NCI-H2107 treated with DMSO at 0.1 percent for 48 hours (cell line): ENCODE data around the gene TRIM47.

Experiments
- DNase-seq: peaks from one replicate; lab custom pipeline; 2025; ENCODE audit not compliant: unreplicated experiment; lab: John Stamatoyannopoulos, UW

Gene TRIM47

DNA sequence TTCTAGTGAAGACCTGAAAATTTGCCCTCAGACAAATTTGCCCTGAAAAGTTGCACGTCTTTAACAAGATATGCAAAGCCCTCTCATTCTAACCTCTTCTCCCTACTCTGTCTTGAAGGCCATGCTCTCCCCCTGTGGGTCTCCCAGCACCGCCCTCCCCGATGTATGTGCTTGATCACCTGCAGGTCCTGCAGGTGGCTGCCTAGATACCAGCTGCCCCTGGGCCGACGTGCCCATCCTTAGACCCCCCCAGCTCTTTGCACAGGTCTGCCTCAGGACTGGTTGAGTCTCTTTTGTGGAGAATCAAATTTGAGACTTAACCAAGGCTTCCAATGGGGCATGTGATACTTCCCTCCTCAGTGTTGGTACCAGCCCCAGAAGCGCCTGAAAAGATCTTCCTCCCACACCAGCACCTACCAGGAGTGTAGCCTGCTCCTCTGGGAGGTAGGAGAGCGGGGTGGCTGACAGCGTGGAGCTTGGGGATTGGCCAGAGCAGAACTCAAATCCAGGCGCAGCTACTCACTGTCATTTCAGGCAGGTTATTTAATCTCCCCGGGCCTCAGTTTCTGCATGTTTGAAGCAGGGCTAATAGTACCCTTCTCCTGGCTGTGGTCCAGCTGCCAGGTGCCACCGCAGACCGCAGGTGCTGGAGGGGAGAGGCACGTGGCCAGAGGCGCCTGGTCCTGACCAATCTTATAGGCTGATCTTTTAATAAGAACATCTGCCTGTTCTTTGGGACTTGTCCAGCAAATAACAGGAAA lies 30.9 kb upstream of the TRIM47 start:
- DNase-seq = peak; percentile 96

DNA sequence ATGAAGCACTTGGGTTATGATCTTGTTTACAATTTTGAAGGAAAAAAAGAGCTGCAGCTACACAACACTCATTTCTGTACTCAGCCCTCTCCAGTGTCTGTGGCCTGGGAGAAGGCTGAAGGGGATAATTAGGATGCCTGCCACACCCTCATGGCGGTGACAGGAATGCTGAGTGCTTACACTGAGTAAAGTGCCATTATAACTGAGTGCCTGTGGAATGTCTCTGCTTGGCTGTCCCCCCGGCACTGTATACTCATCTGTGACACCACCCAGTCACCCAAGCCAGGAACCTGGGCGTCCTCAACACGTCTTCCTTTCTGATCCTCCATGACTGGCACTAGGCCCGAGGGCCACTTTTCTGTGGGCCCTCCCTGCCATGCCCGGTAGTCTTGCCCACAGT lies 29.8 kb upstream of the TRIM47 start:
- DNase-seq = peak; percentile 94

DNA sequence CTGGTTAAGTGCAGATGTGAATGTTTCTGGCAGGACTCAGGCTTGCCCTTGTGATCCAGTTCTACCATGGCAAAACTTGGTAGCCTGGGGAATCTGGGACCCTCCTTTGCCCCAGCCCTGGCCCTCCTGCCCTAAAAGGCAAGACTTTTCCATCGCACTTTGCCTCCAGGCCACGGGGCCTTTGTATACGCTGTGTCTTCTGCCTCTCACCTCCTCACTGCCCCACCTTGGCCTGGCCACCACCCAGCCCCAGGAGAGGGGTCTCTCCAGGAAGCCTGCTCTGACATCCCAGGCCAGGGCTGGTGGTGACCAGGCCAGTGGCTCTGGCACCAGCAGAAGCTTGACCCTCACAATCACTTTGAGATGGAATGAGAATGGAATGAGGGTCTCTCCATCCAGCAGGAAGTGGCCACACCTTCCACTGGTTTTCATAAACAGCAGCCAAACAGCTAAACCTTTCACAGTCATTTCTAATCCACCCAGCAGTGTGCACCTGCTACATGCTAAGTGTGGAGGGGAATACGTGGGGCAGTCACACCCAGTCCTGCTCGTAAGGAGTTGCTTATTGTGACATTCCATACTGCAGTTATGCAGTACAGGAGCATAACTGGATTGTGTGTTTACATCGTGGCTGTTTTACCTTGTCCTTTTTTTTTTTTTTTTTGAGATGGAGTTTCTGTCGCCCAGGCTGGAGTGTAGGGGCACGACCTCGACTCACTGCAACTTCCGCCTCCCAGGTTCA lies 27.9 kb upstream of the TRIM47 start:
- DNase-seq = no peak

DNA sequence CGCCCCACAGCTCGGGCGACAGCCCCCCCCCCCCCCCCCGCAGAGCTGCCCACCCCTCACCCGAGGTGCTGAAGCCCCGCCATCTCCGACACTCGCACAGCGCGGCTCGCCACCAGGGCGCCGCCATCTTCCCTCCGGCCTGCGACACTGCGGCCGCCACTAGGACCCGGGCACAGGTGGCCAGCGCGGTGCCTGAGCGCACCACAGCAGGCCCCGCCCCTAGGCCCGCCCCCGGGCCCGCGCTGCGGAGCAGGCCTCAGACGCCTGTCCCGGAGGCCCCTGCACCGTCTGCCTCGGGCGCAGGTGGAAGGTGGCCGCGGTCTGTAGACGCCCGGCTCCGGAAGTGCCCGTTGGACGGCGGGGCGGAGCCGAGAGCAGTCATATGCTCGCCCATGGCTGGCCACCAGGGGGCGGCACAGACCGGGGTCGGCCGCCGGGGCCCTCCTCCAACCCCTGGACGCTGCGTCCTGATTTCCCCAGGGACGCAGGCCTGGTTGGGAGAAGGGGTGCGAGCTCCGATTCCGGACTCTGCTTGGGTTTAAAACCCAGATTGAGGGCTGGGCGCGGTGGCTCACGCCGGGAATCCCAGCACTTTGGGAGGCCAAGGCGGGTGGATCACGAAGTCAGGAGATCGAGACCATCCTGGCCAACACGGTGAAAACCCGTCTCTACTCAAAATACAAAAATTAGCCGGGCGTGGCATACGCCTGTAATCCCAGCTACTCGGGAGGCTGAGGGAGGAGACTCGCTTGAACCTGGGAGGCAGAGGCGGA lies 26.6 kb upstream of the TRIM47 start, which contains the start of gene MRPL38:
Gene MRPL38, minus strand, starts transcription at position 136 of the 773 bp plus-strand sequence. Its CDS starts 9 bp downstream, at position 127.
- peak; percentile 90 for DNase-seq

DNA sequence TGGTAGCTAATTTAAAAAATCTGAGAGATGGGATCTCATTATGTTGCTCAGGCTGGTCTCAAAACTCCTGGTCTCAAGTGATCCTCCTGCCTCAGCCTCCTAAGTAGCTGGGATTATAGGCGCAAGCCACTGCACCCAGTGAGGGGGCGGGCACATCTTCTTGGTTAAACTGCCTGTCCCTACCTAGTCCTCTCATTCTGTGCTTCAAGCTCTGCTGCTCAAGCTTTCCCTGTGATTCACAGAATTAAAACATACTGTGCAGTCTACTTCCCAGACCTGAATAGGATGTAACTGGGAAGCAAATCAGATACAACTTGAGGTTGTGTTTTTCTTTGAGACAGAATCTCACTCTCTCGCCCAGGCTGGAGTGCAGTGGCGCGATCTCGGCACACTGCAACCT lies 24.0 kb upstream of the TRIM47 start:
- DNase-seq = no peak

DNA sequence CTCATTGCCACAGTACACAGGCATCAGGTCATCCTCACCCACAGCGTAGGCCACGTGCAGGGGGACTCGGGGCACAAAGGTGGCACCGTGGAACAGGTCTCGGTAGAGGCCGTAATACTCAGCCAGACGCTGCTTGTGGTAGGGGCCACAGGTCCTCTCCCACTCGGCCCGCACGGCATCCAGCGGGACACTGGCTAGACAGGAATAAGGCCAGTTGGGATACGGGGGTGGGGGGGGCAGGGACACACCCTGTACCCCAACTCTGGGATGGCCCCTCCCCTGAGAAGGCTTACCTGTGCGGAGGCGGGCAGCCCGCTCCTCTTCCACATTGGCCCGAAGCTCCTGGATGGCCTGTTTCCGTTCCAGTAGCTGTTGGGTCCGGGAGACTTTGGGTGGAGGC lies 23.3 kb upstream of the TRIM47 start:
- DNase-seq = no peak

DNA sequence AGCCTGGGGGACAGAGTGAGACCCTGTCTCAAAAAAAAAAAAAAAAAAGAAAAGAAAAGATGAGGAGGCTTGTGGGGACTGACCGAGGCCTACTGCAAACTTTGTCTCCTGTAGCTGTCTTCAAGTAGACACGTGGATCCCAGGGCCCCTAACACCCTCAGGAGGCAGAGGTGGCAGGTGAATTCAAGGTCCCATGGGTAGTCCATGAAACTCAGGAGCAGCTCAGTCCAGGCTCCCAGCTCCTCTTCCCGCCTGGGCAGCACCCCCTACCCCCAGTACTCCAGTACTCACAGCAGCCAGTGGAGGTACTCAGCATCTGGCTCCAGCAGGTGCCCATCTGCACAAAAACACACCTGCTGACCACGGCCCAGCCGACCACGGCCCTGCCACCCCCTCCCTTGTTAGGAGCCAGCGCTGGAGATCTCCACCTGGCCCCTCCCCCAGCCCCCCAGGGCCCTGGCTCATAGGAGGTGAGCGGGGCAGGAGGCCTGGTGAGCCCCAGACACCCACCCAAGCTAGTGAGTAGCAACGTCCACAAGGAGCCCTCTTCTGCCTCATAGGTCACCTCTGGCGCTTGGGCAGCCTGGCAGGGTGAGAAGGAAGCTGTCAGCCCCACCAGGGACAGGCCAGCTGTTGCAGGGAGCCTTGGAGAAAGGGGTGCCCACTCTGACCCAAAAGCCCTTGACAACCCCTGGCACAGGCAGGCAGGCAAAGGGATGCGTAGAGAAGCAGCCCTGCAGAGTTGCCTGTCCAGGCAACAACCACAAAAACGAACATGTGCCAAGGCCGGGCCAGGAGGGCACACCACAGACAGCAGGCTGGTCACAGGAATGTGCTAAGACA lies 22.5 kb upstream of the TRIM47 start:
- no peak for DNase-seq

DNA sequence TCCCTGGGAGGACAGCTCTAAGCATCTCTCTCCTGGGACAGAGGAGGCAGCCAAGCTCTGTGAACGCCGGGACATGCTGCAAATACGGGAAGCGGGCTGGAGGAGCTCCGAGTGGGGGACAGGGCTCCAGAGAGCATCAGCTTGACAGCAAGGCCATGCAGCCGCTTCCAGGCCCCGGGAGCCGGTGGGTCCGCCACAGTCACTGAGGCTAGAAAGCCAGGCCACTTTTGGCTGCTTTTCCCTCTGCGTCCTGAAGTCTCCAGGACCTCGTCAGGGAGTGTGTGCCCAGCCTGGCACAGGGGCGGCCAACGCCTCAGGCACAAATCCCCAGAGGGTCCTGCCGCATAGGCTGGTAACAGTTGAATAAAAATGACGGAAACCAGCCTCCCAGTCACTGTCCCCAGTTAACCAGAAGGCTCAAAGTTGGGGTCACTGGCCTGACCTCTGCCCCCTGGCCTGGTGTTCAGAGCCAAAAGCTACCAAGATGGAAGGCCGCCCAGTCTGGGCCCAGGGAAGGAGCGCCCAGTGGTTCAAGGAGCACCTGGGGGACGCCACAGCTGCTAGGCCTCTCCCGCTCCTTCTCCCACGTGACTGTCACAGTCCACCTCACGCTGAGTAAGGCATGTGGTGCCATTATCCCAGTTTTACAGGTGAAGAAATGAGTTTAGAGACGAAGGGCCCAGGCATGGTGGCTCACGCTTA lies 21.5 kb upstream of the TRIM47 start:
- DNase-seq = no peak

DNA sequence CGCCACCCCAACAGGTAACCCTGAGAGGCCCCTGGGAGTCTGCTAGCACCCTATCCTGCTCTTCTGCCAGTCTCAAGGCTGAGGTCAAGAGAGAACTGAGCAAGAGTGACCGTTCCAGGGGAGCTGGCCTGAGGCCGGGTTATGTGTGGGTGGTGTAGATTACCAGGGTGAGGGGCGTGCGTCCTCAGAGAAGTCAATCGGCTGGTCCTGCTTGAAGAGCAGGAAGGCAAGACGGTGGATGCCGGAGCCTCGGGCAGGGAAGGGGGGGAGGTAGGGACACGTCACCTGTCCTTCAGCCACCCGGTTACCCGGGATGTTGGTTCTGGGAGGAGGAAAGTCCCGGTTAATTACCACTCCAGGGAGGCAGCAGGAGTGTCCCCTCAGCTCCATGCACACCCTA lies 21.0 kb upstream of the TRIM47 start:
- no peak for DNase-seq

DNA sequence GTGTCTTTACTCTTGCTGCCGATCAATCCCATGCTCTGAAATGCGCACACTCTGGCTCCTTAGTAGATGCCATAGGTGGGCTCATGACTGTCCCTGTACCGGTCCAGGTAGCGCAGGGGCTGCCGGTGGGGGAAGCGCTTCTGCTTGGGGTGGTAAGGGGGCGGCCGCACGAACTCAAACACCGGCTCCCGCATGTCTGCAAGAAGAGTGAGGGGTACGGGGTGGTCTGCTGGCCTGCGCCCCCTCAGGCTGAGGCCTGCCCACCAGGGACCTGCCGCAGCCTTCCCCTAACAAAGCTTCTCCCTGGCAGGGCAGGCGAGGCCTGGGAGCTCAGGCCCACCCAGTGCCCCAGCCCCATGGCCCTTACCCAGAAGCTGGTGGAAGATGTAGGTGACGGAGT lies 20.4 kb upstream of the TRIM47 start:
- DNase-seq = no peak

DNA sequence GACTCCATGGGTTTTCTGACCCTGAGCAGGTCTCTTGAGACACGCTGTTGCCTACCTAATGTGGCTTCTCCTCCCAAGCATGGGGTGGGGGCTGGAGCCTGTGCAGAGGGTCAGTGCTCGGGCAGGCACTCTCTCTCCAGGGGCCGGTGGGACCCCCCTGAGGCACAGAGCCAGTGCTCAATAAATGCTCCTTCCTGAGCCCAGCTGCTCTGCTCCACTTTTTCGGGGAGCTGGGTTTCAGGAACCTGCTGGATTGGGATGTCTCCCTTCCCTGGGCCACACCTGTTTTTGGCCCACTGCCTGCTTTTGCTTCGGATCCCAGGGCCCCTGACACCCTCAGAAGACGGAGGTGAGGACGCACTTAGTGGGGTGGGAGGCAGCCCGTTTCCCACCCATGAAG lies 19.7 kb upstream of the TRIM47 start:
- no peak for DNase-seq

DNA sequence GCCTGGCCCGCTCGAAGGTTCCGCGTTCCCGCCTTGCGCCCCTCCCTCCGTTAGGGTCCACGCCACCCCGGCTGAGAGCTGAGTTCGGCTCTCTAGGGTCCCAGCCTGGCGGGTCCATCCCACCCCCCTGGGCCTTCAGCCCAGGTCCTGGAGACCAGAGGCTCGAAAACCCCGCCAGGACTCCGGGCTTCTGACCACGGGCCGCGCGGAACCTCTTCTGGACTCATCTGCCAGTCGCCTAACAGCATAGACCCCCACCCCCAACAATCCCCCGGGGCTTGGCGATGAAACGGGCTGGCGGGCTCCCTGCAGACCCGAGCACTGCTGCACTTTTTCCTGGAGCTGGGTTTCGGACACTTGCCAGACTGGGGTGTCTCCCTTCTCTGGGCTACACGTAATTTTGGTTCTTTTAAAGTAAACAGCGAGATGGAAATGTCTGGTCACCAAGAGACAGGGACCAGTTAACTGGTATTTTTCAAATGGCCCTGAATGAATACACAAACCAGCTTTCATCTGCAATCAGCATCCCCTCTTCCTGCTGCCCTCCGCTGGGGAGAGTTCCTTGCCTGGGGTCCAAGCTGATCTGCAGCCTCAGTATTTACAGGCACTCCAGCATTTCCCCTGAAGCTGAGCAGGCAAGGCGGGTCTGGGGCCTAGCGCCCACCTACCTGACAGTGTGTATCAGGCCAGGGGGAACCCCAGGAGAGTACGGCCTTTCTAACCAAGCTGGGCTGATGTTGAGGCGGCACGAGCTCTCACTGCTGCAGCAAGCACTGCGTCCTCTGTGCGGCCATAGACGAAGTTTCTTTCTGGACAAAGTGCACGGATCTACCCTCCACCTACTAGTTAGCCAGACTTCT lies 19.0 kb upstream of the TRIM47 start:
- DNase-seq = no peak

DNA sequence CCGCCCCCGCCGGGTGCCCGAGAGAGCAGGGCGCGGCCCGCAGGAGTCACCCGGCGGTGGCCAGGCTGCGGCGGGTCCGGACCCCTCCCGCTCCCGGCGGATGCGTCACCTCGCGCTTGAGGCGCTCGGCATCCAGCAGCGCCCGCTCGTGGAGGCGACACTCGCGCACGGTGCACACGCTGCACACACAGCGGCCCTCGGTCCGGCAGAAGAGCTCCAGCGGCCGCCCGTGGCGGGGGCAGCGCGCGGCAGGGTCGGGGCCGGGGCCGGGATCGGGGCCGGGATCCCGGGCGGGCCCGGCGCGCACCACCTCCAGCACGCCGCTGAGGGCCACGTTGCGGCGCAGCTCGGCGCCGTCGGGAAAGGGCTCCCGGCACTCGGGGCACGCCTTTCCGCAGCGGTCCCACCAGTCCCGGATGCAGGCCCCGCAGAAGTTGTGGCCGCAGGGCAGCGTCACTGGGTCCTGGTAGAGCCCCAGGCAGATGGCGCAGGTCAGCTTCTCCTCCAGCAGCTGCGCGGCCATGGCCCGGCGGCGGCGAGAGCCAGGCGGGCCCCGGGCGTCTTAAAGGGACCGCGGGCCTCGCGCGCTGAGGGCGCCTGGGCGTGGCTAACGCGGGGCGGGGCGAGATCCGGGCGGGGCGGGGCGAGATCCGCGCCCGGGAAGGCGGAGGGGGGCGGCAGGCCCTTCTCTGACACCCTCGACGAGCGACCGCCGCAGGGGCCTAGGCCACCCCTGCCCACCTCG lies 18.2 kb upstream of the TRIM47 start, which contains the start of gene TRIM65:
Gene TRIM65, minus strand, starts transcription at position 537 of the 745 bp plus-strand sequence. Its CDS starts 14 bp downstream, at position 523.
- DNase-seq = no peak

DNA sequence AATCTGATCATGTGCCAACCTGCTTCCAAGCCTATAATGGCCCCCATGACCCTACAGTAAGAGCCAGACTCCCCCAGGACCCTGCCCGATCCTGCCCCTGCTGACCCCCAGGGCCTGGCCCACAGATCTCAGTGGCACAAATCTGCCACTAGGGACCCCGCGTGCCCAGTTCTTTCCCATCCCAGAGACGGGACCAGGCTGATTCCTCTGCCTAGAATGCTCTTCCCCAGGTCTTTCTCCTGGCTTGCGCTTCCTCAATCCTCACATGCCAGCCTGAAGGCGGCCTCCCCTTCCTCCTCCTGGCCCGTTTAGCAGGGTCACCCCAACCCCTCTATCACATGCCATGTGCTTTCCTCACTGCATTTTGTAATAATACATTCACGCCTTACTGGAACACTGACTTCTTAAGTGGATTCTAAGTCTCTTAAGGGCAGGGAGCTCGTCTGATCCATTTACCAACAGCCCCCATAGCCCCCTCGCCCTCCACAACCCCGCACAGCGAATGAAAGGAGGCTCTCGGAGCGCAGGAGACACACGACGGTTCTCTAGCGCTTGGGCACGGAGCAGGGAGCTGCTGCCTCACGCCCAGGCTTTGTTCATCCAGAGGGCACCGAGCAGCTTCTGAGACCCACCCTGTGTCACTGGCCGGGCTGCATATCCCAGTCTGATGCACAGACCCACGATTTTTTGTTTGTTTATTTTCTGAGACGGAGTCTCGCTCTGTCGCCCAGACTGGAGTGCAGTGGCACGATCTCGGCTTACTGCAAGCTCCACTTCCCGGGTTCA lies 17.2 kb upstream of the TRIM47 start:
- DNase-seq = no peak

DNA sequence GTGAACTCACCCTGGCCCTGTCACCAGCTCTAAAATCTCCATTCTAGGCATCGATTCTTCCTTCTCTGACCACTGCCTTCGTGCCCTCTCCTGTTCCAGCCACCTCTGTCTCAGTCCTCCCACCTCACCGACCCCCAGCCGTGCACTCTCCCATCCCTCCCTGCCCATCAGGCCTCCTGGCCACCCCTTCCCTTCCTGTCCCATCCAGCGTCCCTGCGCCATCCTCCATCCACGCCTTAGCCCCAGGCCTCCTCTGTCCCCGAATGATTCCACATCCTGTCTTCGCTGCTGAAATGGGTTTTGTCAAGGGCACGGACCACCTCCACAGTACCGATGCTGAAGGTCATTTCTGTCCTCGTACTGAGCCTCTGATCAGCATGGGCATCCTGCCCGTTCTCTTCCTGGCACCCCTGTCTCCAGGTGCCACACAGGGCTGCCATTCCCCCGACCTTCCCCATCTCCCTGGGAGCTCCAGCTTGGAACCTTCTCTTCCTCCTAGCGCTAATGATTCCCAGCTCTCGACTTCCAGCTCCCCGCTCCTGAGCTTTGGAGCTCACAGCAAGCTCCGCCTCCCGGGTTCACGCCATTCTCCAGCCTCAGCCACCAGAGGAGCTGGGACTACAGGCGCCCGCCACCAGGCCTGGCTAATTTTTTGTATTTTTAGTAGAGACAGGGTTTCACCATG lies 15.8 kb upstream of the TRIM47 start:
- no peak for DNase-seq

DNA sequence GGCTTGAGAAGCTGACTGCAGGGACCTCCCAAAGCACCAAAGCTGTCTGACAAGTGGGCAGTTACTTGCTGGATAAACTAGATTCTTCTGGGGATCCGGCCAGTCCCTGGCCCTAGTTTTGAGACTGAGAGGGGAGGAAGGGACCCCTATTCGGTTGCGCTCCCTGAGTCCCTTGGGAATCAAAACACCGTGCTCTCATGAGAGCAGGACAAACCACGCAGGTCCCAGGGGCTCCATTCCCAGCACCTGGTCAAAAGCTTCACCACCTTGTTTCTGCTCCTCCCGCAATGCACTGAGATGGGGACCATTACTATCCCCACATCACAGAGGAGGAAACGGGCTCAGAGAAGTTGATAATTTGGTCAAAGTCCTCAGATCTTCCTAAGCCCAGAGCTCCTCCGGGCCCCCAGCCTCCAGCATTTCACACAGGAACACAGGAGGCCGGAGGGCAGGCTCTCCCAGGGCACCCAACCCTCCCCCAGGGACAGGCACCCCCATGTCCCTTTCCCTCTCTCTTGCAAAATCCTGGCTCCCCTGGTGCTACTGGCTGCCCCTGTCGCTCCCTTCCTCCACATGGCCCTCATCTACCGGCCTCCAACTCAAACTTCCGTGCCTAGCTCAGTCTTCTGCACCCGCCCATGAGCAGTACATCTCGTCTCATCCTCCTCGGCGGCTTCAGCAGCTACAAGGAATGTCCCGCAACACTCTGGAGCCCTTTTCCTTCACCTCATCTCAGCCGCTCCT lies 15.1 kb upstream of the TRIM47 start:
- DNase-seq = no peak
